K562 (cell line): Measurements from ENCODE around the gene ESAM.

ENCODE experiments used
- BHLHE40 ChIP-seq: IDR thresholded peaks from 2 replicates; pipeline ENCODE4 v1.6.1; 2011; ENCODE audit warnings: low read length, improper control_type of control experiment
- CEBPG ChIP-seq, 3 experiments: fragments of 200-800 bp in 1 of 3; sonication (Bioruptor generic) in 1 of 3; sonication (generic) in 1 of 3; formaldehyde crosslinking in 1 of 3; IDR thresholded peaks in 2 of 3; conservative IDR thresholded peaks in 1 of 3; 2 replicates each; pipeline versions ENCODE4 v1.6.1 to v1.8.0; 2016 to 2022; ENCODE audit warnings: missing compliant biosample characterization in 2 of 3, missing genetic modification characterization in 2 of 3, mild to moderate bottlenecking in 1 of 3, missing genetic modification reagents in 1 of 3
- CTCF ChIP-seq, 3 experiments: IDR thresholded peaks in 2 of 3; conservative IDR thresholded peaks in 1 of 3; 2 replicates each; pipeline ENCODE4 v1.5.1; 2011 to 2012; ENCODE audit warnings: low read length in 3 of 3, mild to moderate bottlenecking in 3 of 3, control low read depth in 2 of 3, improper control_type of control experiment in 1 of 3, inconsistent platforms in 1 of 3, low read depth in 1 of 3, mixed read lengths in 1 of 3, moderate library complexity in 1 of 3; ENCODE audit not compliant: insufficient read depth in 2 of 3
- ESRRA ChIP-seq: fragments of 450-650 bp; IDR thresholded peaks from 2 replicates; pipeline ENCODE4 v1.6.1; 2014; ENCODE audit warnings: low read depth, mild to moderate bottlenecking, moderate library complexity, borderline replicate concordance
- GABPB1 ChIP-seq: sonication (generic); formaldehyde crosslinking; IDR thresholded peaks from 2 replicates; pipeline ENCODE4 v1.8.0; 2022; ENCODE audit warnings: mild to moderate bottlenecking, missing genetic modification reagents
- KAT2B ChIP-seq: IDR thresholded peaks from one replicate; pipeline ENCODE4 v1.6.1; 2012; ENCODE audit warnings: low read depth, mild to moderate bottlenecking, control low read depth, inconsistent platforms, low read length, moderate library complexity
- POLR2B ChIP-seq: fragments of 450-650 bp; IDR thresholded peaks from 2 replicates; pipeline ENCODE4 v1.6.1; 2018; ENCODE audit warnings: low read depth; ENCODE audit not compliant: partially characterized antibody
- POLR3A ChIP-seq: IDR thresholded peaks from 2 replicates; pipeline ENCODE4 v1.6.1; 2011; ENCODE audit warnings: borderline replicate concordance, mild to moderate bottlenecking, moderate library complexity; ENCODE audit not compliant: insufficient read length, insufficient read depth; ENCODE audit errors: extremely low read depth
- RAD21 ChIP-seq, 2 experiments: fragments of 250-450 bp in 1 of 2; fragments of 450-650 bp in 1 of 2; sonication (Bioruptor Pico) in 1 of 2; formaldehyde crosslinking in 1 of 2; IDR thresholded peaks in 1 of 2; conservative IDR thresholded peaks in 1 of 2; 2 replicates each; pipeline versions ENCODE4 v1.4.0 to v1.8.0; 2020 to 2022; ENCODE audit warnings: mild to moderate bottlenecking in 2 of 2, moderate library complexity in 1 of 2
- SMARCA5 ChIP-seq: fragments of 450-650 bp; IDR thresholded peaks from 2 replicates; pipeline ENCODE4 v1.6.1; 2016
- TAF1 ChIP-seq: IDR thresholded peaks from 2 replicates; pipeline ENCODE4 v1.6.1; 2011; ENCODE audit warnings: mild to moderate bottlenecking, low read length, moderate library complexity; ENCODE audit not compliant: insufficient read depth, control insufficient read depth, severe bottlenecking; ENCODE audit errors: extremely low read depth
- TSHZ1 ChIP-seq: fragments of 250-450 bp; sonication (Bioruptor Pico); IDR thresholded peaks from 2 replicates; pipeline ENCODE4 v1.4.0; 2020; ENCODE audit warnings: mild to moderate bottlenecking, moderate library complexity
- ZNF23 ChIP-seq: fragments of 250-450 bp; sonication (Bioruptor Pico); IDR thresholded peaks from 2 replicates; pipeline ENCODE4 v1.4.0; 2020; ENCODE audit warnings: mild to moderate bottlenecking
- TF ChIP-seq, protein P1 (sequence below): fragments of 450-650 bp; IDR thresholded peaks from 2 replicates; pipeline ENCODE4 v1.6.1; 2017; ENCODE audit warnings: antibody characterized with exemption

GRCh38 chr11:124717786-124718651 is 44.1 kb downstream of the ESAM start:
- TF ChIP-seq KAT2B (no peak), TSHZ1 (CRISPR knock-in tag) (no peak), CTCF (IDR thresholded peaks at IDR 0.05 in 2 of 3, conservative IDR thresholded peaks at IDR 0.05 in 1 of 3; ENCODE audit: insufficient read depth in 2 of 3, low read depth in 1 of 3, low read length in 3 of 3) (no peak), POLR2B (no peak), ZNF23 (no peak), SMARCA5 (no peak), BHLHE40 (no peak), POLR3A (no peak), RAD21 (CRISPR knock-in tag; conservative IDR thresholded peaks at IDR 0.05 in 1 of 2, IDR thresholded peaks at IDR 0.05 in 1 of 2) (no peak), GABPB1 (CRISPR knock-in tag) (no peak), CEBPG (CRISPR knock-in tag; IDR thresholded peaks at IDR 0.05) (no peak), CEBPG (tag; conservative IDR thresholded peaks at IDR 0.05 in 1 of 2, IDR thresholded peaks at IDR 0.05 in 1 of 2) (no peak), ESRRA (no peak), TAF1 (no peak)
- TF ChIP-seq, protein P1, sequence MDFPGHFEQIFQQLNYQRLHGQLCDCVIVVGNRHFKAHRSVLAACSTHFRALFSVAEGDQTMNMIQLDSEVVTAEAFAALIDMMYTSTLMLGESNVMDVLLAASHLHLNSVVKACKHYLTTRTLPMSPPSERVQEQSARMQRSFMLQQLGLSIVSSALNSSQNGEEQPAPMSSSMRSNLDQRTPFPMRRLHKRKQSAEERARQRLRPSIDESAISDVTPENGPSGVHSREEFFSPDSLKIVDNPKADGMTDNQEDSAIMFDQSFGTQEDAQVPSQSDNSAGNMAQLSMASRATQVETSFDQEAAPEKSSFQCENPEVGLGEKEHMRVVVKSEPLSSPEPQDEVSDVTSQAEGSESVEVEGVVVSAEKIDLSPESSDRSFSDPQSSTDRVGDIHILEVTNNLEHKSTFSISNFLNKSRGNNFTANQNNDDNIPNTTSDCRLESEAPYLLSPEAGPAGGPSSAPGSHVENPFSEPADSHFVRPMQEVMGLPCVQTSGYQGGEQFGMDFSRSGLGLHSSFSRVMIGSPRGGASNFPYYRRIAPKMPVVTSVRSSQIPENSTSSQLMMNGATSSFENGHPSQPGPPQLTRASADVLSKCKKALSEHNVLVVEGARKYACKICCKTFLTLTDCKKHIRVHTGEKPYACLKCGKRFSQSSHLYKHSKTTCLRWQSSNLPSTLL, result no peak
